Lung (tissue), 12 donors: ENCODE results near the gene NLRP1. TPM values are rescaled to one million over a fixed set of nuclear protein-coding genes. Genes with fewer than 3 reads are reported as not detected.

ENCODE experiments used
- ATAC-seq: fragments of 200-7000 bp; cut with Tn5 transposase; one replicate; pipeline ENCODE4 v1.9.1; 2020; ENCODE audit warnings: moderate number of reproducible peaks; ENCODE audit not compliant: insufficient read depth, low FRiP score
- DNase-seq, 3 donors: peaks; one replicate each; pipeline ENCODE4 v3.0.0-alpha.2; 2013 to 2017
- H3K27ac ChIP-seq, 2 donors: one replicate each; pipeline ENCODE4 v1.5.1; 2013; ENCODE audit warnings: mild to moderate bottlenecking in 2 of 2, moderate library complexity in 2 of 2, control low read depth in 1 of 2, inconsistent platforms in 1 of 2, low read depth in 1 of 2, low read length in 1 of 2
- H3K27me3 ChIP-seq, 3 donors: one replicate each; pipeline ENCODE4 v1.5.1; 2013; ENCODE audit warnings: low read length in 2 of 3; ENCODE audit not compliant: control insufficient read depth in 3 of 3, insufficient read depth in 3 of 3
- H3K36me3 ChIP-seq, 4 donors: one replicate each; pipeline ENCODE4 v1.5.1; 2013; ENCODE audit warnings: low read length in 4 of 4, mild to moderate bottlenecking in 1 of 4, moderate library complexity in 1 of 4; ENCODE audit not compliant: control insufficient read depth in 4 of 4, insufficient read depth in 4 of 4
- H3K4me1 ChIP-seq, 5 donors: one replicate each; pipeline ENCODE4 v1.5.1; 2013; ENCODE audit warnings: low read length in 5 of 5, mild to moderate bottlenecking in 2 of 5, moderate library complexity in 1 of 5; ENCODE audit not compliant: control insufficient read depth in 5 of 5, insufficient read depth in 5 of 5
- H3K4me3 ChIP-seq: one replicate; pipeline ENCODE4 v1.5.1; 2013; ENCODE audit warnings: mild to moderate bottlenecking, control low read depth, moderate library complexity
- H3K9ac ChIP-seq, 2 donors: one replicate each; pipeline ENCODE4 v1.5.1; 2013; ENCODE audit warnings: low read length in 2 of 2, control low read depth in 1 of 2; ENCODE audit not compliant: insufficient read depth in 1 of 2
- H3K9me3 ChIP-seq, 4 donors: one replicate each; pipeline ENCODE4 v1.5.1; 2013; ENCODE audit warnings: low read length in 3 of 4, mild to moderate bottlenecking in 1 of 4, moderate library complexity in 1 of 4; ENCODE audit not compliant: control insufficient read depth in 4 of 4, insufficient read depth in 3 of 4
- CTCF ChIP-seq: IDR thresholded peaks from 2 replicates; pipeline ENCODE4 v1.5.1; 2012; ENCODE audit warnings: mild to moderate bottlenecking; ENCODE audit errors: control extremely low read depth, extremely low read depth
- WGBS, 2 donors: extraction: QIAGEN DNeasy Blood & Tissue Kit; methylation state at CpG; one replicate each; pipeline ENCODE4 v1.1.7; 2013; 5-methylcytosine and 5-hydroxymethylcytosine counted together
- polyA plus RNA-seq, 2 donors: library from polyadenylated mRNA; stranded (reverse); fragments of 200-250 nt; gene quantifications; one replicate each; pipeline ENCODE4 v1.2.1, GENCODE V29; 2013
- total RNA-seq, 2 donors: library from RNA; depleted of rRNA in 1 of 2; stranded (reverse); fragments of >200 nt in 1 of 2; gene quantifications; one replicate each; pipeline ENCODE4 v1.2.1, GENCODE V29; 2014 to 2021
- donor health status: control.
- donor health status: control.
- donor health status: Bipolar disorder and iron deficiency.
- donor health status: healthy.
- donor health status: DM: yes; HTN: yes; CAD: no.

Gene NLRP1
- total and polyA plus RNA-seq, 4 donors = 14.5 to 33.1 (median 25.2) TPM

GRCh38 chr17:5621026-5621425, 36.7 kb upstream of the NLRP1 start:
- Histone ChIP-seq H3K27ac (no peak overlapping the region), H3K4me3 (no peak overlapping the region), H3K4me1 (no peaks in the 10 kb centered on the region), H3K27me3 (peaks cover 0 to 4% (median 0%) of the 10 kb centered on the region in 3 donors), H3K9me3 (no peaks in the 10 kb centered on the region), H3K36me3 (no peaks in the 10 kb centered on the region), H3K9ac (no peak overlapping the region)
- WGBS, 2 donors = 60 to 65% methylated on average over 4 of the region's 4 CpGs
- no peak for DNase-seq
- TF ChIP-seq CTCF = no peak
- ATAC-seq = no peak

- Histone ChIP-seq H3K9me3 (no peaks in the 10 kb centered on the region), H3K4me3 (no peak overlapping the region), H3K27me3 (peaks cover 0 to 4% (median 2%) of the 10 kb centered on the region in 3 donors), H3K36me3 (no peaks in the 10 kb centered on the region), H3K4me1 (no peaks in the 10 kb centered on the region), H3K27ac (no peak overlapping the region), H3K9ac (no peak overlapping the region)
- TF ChIP-seq CTCF = no peak
- ATAC-seq (no peak), DNase-seq (no peak)
- WGBS, 2 donors = 75 to 80% methylated on average over 20 of the region's 20 CpGs
These were observed 34.9 kb upstream of the NLRP1 start for GRCh38 chr17:5619088-5619740.

- Histone ChIP-seq H3K9ac (no peak overlapping the region), H3K9me3 (no peaks in the 10 kb centered on the region), H3K27ac (no peak overlapping the region), H3K36me3 (no peaks in the 10 kb centered on the region), H3K4me3 (no peak overlapping the region), H3K27me3 (peaks cover 0 to 4% (median 2%) of the 10 kb centered on the region in 3 donors), H3K4me1 (no peaks in the 10 kb centered on the region)
- no peak for TF ChIP-seq CTCF
- DNase-seq = no peak
- ATAC-seq = no peak
- 83 to 90% methylated on average over 2 of the region's 2 CpGs for WGBS, 2 donors
These were observed 34.2 kb upstream of the NLRP1 start for GRCh38 chr17:5618476-5618875.

- DNase-seq = no peak
- Histone ChIP-seq H3K27me3 (peaks cover 0 to 6% (median 4%) of the 10 kb centered on the region in 3 donors), H3K9me3 (no peaks in the 10 kb centered on the region), H3K4me1 (no peaks in the 10 kb centered on the region), H3K4me3 (no peak overlapping the region), H3K36me3 (no peaks in the 10 kb centered on the region), H3K27ac (no peak overlapping the region), H3K9ac (no peak overlapping the region)
- ATAC-seq = no peak
- TF ChIP-seq CTCF = no peak
- 84 to 92% methylated on average over 2 of the region's 2 CpGs for WGBS, 2 donors
These were observed 31.2 kb upstream of the NLRP1 start for GRCh38 chr17:5615476-5615875.
